Measurements from ENCODE around the gene EIF4E2.

EIF4E2 gene

DNA sequence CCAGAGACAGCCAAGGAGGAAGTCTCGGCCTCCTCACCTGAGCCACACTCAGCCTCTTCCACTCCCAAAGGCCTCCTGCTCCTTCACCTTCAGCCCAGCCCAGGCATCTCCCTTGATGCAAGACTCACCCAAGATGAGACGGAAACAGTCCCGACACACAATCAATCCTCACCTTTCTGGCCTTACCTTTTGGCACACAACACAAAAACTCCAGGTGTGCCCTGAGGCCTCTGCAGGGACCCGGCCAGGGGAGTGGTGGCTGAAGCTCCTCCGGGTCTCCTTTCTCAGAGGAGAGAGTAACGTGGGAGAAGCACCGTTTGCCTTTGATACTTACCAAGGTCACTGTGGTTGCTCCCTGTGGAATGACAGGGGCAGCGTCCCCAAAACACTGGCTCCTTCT is 59.1 kb downstream of the EIF4E2 start:
- Mint-ChIP-seq H3K36me3 (ENCODE audit: low read depth) (no peaks in the 10 kb centered on the region), H3K27me3 (no peaks in the 10 kb centered on the region), H3K9me3 (no peaks in the 10 kb centered on the region), H3K4me3 (no peak overlapping the region), H3K27ac (no peak overlapping the region), H3K4me1 (ENCODE audit: low read depth) (peaks cover 9% of the 10 kb centered on the region)

DNA sequence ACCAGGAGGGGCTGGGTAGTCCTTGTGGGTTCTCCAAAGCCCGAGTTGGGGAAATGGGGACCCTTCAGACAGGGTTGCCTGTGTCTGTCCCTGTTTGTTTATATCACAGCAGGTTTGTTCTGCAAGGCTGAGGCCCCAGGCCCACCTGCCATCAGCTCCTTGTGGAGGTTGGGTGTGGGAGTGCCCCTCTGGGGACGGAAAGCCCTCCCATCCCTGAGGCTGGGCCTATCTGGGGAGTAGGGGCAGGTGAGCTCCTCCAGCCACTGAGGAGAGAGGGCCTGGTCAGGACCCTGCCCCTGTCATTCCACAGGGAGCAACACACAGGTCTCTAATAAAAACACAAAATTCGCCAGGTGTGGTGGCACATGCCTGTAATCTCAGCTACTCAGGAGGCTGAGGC is 59.6 kb downstream of the EIF4E2 start:
- H3K27me3 Mint-ChIP-seq = no peaks in the 10 kb centered on the region
- H3K4me1 Mint-ChIP-seq (ENCODE audit: low read depth) = peaks cover 9% of the 10 kb centered on the region
- no peaks in the 10 kb centered on the region for H3K9me3 Mint-ChIP-seq
- H3K27ac Mint-ChIP-seq = no peak overlapping the region
- H3K4me3 Mint-ChIP-seq = no peak overlapping the region
- H3K36me3 Mint-ChIP-seq (ENCODE audit: low read depth) = no peaks in the 10 kb centered on the region

DNA sequence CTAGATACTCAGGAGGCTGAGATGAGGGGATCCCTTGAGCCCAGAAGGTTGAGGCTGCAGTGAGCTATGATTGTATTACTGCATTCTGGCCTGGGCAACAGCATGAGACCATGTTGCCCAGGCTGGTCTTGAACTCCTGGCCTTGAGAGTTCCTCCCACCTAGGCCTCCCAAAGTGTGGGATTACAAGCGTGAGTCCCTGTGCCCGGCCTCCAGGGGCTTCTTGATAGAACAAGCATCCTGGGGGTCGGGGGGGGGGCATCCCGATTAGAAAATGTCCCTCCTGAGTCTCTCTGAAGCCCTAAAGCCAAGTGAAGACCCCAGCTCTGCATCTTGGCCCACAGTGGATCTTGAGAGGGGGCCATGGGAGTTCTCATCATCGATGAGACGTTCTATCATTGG is 60.6 kb downstream of the EIF4E2 start:
- no peaks in the 10 kb centered on the region for H3K9me3 Mint-ChIP-seq
- no peaks in the 10 kb centered on the region for H3K36me3 Mint-ChIP-seq (ENCODE audit: low read depth)
- no peak overlapping the region for H3K4me3 Mint-ChIP-seq

DNA sequence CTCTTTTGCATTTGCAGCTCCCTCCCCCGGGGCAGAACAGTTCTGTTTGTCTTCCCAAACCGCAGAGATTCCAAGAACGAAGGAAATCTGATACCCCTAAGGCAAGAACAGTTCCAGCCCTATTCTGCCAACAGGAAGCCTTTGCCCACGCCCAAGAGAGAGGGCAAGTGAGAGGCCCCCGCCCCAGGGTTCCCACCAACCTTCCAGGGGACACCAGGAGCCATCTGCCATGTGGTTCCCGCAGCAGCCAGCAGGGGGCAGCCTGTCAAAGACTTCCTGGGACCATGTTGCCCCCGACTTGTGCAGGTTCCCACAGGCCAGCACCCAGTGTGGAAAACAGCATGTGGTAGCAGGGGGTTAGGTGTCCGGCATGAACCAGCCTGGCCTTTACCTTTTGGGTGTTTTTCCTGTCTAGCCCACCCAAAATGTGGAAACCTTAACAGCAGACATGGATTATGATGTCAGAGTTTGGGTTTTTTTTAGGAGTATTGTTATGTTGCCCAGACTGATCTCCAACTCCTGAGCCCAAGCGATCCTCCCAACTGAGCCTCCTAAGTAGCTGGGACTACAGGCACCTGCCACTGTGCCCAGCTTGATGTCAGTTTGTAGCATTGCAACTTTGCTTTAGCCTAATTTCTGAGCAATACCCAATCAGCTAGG is 61.2 kb downstream of the EIF4E2 start:
- H3K4me1 Mint-ChIP-seq (ENCODE audit: low read depth) = no peaks in the 10 kb centered on the region
- no peaks in the 10 kb centered on the region for H3K36me3 Mint-ChIP-seq (ENCODE audit: low read depth)
- no peaks in the 10 kb centered on the region for H3K9me3 Mint-ChIP-seq
- no peak overlapping the region for H3K4me3 Mint-ChIP-seq
- H3K27me3 Mint-ChIP-seq = no peaks in the 10 kb centered on the region
- no peak overlapping the region for H3K27ac Mint-ChIP-seq

More for the DNA sequence above, 60.6 kb downstream of the EIF4E2 start:
- peaks cover 4% of the 10 kb centered on the region for H3K4me1 Mint-ChIP-seq (ENCODE audit: low read depth)
- H3K27ac Mint-ChIP-seq = no peak overlapping the region
- H3K27me3 Mint-ChIP-seq = no peaks in the 10 kb centered on the region

DNA sequence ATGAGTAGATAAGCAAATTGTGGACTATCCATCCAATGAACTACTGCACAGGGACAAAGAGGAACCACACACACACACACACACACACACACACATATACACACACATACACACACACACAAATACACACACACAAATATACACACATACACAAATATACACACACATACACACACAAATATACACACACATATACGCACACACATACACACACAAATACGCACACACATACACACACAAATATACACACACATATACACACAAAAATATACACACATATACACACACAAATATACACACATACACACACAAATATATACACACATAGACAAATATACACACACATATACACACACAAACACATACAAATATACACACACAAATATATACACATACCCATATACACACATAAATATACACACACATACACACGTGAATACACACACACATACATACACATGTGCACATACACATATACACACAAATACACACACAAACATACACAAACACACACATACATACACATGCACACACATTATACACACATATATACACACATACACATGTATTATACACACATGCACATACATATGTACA is 63.1 kb downstream of the EIF4E2 start:
- no peak overlapping the region for H3K4me3 Mint-ChIP-seq
- H3K27me3 Mint-ChIP-seq = no peaks in the 10 kb centered on the region
- no peaks in the 10 kb centered on the region for H3K9me3 Mint-ChIP-seq
- no peaks in the 10 kb centered on the region for H3K36me3 Mint-ChIP-seq (ENCODE audit: low read depth)
- H3K27ac Mint-ChIP-seq = no peak overlapping the region
- H3K4me1 Mint-ChIP-seq (ENCODE audit: low read depth) = no peaks in the 10 kb centered on the region

DNA sequence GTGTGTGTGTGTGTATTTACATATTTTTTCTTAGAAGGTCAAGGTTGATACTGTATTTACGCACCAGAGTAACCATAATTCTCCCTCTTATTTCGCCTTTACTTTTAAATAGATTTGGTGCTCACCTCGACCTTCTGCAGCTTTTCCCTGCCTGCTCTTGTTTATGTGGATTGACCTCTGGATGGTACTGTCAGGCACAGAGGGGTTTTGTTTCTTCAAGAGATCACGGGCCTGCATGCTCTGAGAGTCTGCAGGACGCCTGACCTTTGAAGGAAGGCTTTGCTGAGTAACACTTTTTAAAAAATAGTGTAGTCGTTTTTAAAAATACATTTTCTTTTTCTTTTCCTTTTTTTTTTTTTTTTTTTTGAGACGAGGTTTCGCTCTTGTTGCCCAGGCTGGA is 64.8 kb downstream of the EIF4E2 start:
- no peaks in the 10 kb centered on the region for H3K36me3 Mint-ChIP-seq (ENCODE audit: low read depth)
- H3K4me3 Mint-ChIP-seq = no peak overlapping the region
- no peak overlapping the region for H3K27ac Mint-ChIP-seq
- H3K4me1 Mint-ChIP-seq (ENCODE audit: low read depth) = no peaks in the 10 kb centered on the region
- no peaks in the 10 kb centered on the region for H3K27me3 Mint-ChIP-seq
- H3K9me3 Mint-ChIP-seq = no peaks in the 10 kb centered on the region

All from stimulated activated naive CD8-positive, alpha-beta T cell treated with anti-CD3 and anti-CD28 coated beads, Interleukin-15, Interleukin-2, amounts not matched to agents 100 ng/mL and 50 ng/mL, for 24 hours (primary cell).